SK-MEL-5 (cell line): Measurements from ENCODE around the gene NEK2. TPM values are rescaled to one million over a fixed set of nuclear protein-coding genes. Genes with fewer than 3 reads are reported as not detected.
"Not testable (repeated sequence)": the region's sequence is repeated elsewhere in the genome, so short reads cannot be mapped to it uniquely, and the experiment has no call there.

Experiments used
- DNase-seq: peaks from one replicate; pipeline ENCODE4 v3.0.0-alpha.2; 2016; ENCODE audit warnings: low read depth, low spot score
- in situ Hi-C: cut with HindIII; loops from 2 replicates; pipeline ENCODE4 v1.10.0; 2016; ENCODE audit warnings: low sequenced_read_pairs, high pct_unique_total_duplicates, low pct_unique_long_range_greater_than_20kb
- total RNA-seq: library from RNA; depleted of rRNA; stranded (reverse); fragments of >200 nt; shearing (Covaris generic); gene quantifications from 2 replicates; pipeline ENCODE4 v1.2.3, GENCODE V29; 2014

NEK2 gene
- total RNA-seq, 1 experiment from 2014 or later, result 25.5 TPM

DNA sequence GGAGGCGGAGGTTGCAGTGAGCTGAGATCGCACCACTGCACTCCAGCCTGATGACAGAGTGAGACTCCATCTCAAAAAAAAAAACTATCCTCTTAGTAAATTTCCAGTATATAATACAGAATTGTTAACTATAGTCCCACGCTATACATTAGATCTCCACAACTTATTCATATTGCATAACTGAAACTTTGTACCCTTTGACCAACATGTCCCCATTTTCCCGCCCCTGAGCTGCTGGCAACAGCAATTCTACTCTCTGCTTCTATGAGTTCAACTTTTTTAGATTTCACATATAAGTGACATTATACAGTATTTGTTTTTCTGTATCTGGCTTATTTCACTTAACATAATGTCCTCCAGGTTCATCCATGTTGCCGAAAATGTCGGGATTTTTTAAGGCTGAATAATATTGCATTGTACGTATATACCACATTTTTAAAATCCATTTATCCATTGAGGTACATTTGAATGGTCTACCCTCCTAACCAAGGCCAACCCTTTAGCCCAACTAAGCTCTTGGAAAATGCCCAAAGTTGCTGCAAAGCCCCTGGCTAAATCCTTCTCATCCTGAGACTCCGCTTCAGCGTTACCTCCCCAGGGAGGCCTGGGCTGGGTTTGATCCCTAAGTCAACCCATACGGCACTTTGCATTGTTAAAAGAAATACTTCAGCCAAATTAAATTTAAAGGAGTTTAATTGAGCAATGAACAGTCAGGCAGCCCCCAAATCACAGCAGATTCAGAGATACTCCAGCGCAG, 34.2 kb downstream of the NEK2 start:
- DNase-seq, result no peak
- in situ Hi-C loops, result no loop called here

DNA sequence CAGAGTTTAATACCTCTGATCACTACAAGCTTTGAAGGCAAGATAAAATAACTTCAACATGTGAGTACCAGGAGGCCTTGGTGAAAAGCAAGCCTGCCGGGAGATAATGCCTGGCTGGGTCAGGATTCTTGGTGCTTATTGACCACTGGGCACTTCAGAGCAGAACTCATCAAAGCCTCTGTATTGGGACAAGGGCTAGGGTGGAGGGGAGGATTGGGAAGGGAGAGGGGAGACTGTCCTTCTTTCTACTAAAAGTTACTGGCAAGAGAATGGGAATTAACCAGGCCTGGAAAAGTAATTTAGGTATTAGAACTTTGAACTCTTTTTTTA, 35.2 kb downstream of the NEK2 start:
- in situ Hi-C loops, result no loop called here

DNA sequence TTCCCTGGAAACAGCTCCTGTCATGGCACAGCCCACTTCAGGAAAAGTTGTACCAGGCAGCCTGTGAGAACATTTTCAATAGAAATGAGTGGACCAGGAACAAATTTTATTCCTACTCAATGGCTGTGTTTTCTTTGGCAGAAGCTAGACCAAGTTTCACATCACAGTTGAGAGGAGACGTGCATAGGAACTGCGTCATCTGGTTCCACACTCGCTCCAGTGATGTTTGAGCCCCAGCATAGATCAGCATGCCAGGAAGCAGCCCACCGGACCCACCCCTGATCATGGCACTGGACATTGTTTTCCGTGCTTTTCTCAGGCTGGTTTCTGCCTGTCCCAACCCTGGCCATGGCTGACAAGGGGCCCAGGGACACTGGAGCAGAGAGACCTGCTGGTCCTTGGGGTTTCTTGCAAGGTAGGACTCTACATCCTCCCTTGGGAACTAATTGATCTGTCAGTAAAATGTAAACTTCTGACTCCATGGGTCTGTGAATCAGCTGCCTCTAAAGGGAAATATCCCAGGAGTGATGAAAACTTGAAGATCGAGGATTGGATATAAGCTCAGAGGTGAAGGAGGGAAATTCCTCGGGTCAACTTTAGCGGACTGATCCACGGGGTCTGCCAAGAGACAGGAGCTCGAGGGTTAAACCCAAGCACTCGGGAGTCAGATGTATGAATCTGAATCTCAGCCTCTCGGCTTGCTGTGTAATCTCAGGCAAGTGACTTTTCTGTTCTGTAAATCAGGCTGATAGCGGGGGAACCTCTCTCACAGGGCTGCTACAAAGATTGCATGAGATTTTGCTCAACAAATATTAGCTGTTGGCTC, 35.7 kb downstream of the NEK2 start:
- in situ Hi-C loops, result no loop called here
- DNase-seq, result no peak

More for the DNA sequence above, 35.2 kb downstream of the NEK2 start:
- DNase-seq, result no peak

DNA sequence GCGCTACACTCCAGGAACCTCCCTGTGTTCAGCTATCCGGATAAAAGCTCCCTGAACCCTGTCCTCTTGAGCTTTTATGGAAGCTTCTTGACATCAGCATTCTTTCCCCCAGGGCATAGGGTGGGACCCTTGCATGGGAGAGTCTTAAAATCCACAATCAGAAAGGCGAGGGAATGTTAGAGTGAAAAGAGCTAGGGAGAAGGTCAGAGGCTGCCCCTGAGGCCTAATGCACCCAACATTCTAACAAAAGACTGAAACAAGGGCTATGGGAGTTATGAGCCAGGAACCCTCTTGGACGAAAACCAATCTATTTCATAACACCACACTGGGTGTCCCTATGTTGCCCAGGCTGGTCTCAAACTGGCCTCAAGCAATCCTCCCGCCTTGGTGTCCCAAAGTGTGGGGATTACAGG, 36.7 kb downstream of the NEK2 start:
- in situ Hi-C loops, result no loop called here
- DNase-seq, result no peak

DNA sequence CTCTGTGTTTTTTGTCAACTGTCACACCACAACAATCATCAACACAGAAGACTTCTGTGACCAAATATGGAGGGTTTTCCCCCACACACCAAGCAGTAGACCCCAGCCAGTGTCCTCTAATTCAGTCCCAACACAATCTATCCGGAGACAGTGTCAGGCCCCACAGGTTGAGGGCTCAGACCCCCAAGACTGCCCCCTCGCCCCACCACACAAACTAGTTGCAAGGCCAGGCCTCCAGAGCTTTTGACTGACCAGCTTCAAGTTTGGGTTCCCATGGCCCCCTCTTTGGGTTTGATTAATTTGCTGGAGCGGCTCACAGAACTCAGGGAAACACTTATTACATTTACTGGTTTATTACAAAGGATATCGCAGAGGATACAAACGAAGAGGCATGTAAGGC, 37.2 kb downstream of the NEK2 start:
- no peak for DNase-seq
- in situ Hi-C loops, result no loop called here

DNA sequence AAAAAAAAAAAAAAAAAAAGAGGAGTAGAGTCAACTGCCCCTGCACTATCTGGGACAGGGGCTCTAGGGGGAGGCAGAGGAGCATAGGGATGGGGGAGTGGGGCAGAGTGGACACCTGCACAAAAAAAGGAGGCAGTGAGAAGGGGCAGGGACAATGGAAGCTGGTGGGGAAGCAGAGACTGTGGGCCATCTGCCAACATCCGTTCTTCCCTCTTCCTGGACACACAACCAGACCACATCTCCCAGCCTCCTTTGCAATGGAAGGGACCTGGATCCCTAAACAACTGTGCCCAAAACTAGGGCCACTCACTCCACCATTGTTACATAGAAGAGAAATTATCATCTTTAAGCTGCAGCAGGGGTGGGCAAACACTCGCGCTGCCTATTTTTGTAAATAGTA, 38.4 kb downstream of the NEK2 start:
- in situ Hi-C loops, result no loop called here
- no peak for DNase-seq

DNA sequence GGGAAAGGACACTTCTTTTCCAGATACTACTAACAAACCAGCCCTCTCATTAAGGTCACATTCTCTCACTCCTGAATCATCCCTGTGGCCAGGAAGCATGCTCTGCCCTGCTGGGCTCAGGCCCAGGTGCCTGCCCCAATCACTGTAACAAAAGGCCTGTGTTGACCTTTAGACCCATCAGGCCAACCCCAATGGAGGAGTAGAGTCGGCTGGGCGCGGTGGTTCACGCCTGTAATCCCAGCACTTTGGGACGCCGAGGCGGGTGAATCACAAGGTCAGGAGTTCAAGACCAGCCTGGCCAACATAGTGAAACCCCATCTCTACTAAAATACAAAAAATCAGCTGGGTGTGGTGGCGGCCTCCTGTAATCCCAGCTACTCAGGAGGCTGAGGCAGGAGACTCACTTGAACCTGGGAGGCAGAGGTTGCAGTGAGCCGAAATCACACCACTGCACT, 38.8 kb downstream of the NEK2 start:
- DNase-seq, in situ Hi-C loops: not testable (repeated sequence)

DNA sequence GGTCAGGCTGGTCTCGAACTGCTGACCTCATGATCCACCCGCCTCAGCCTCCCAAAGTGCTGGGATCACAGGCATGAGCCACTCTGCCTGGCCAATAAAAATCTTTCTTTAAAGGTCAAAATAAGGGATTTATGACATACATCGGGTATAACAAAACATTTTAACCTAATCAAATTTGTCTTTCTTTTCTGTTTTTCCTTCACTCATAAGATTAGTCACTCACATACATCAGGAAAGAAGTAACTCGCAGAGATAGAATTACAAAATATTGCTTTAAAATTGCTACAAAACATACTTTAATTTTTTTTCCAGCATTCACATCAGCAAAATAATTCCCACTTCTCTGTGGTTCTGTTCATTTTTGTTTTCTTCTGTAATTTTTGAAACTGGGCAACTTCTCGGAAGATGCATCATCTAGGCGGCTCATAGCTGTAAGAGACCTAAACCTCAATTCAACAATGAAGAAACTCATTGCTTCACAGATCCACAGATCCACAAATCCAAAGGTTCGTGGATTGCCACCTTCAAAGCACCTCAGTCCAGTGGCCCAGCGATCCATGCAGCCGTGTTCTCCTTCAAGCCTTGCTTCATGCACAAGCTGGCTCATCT, 39.7 kb downstream of the NEK2 start:
- in situ Hi-C loops, result no loop called here
- no peak for DNase-seq

DNA sequence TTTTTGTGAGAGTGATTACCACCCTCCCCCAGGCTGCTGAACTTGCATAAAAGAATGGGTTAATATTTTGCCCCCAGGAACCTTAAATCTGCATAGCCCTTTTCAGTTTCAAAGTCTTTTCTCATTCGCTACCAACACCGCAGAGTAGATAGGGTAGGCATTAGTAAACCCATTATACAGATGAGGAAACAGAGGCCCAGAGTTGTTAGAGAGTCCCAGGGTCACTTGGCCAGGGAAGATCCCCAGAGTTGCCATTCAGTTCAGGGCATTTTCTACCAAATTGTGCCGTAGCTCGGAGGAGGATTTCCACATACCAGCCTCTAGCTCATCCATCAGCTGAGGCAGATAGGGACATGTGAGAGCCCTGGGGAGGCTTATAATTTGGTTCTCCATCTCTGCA, 40.5 kb downstream of the NEK2 start:
- DNase-seq, result no peak

DNA sequence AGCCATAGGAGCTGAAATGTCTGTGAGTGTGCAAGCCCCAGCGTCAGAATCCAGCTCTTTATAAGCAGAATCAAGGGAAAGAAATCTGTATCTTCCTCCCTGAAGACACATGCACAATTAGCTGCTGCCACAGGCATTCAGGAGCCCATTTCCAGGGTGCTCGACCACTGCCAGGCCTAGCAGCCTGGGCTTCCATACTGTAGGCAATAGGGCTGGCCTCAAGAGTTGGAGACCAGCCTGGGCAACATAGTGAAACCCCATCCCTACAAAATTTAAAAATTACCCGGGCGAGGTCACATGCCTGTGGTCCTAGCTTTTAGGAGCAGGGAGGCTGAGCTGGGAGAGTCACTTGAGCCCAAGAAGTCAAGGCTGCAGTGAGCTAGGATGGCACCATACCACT, 41.0 kb downstream of the NEK2 start:
- DNase-seq, result no peak
- in situ Hi-C loops, result no loop called here

More for the DNA sequence above, 40.5 kb downstream of the NEK2 start:
- in situ Hi-C loops, result no loop called here

DNA sequence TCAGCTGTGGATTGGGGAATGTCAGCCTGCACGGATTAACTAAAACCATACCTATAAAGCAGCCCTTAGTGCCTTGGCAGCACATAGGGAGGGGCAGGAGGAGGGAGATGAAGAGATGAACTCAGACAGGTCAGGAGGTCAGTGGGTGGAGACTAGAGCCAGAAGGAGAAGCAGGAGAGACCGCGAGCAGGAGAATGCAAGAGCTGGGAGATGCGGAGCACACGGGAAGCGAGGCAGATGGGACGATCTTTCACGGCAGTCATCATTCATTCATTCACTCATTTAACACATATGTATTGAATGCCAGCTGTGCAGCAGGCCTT, 41.9 kb downstream of the NEK2 start:
- in situ Hi-C loops, result no loop called here
- DNase-seq, result no peak

DNA sequence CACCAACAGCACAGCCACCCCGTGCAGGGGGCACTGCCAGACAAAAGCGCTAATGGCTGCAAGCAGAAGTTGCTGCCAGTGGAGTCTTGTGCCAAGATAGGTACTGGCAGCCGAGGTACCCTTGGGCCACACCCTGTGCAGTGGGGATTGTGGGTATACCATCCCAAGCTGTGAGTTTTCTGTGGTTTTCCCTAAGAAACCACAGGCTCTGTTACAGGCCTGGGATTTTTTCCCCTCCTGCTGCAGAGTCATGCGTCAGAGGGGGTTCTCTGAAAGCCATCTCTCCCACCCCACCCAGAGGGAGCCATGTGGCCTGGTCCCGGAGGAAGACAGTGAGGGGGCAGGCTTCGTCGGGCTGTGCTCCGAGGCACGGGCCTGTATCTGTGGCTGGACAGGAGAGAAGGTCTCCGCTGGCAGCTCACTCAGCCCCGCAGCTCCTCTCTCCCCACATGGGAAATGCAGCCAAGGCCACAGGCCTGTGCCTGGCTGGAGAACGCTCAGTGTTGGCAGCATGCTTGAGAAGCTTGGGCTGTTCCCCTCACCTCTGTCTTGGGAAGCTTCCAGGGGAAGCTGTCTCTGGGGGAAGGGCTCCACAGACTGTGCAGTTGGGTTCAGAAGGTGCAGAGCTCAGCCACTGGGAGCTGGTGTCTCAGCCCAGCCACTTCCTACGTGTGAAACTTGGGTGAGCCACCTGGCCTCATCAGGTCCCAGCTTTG, 42.5 kb downstream of the NEK2 start:
- DNase-seq, result no peak
- in situ Hi-C loops, result no loop called here

DNA sequence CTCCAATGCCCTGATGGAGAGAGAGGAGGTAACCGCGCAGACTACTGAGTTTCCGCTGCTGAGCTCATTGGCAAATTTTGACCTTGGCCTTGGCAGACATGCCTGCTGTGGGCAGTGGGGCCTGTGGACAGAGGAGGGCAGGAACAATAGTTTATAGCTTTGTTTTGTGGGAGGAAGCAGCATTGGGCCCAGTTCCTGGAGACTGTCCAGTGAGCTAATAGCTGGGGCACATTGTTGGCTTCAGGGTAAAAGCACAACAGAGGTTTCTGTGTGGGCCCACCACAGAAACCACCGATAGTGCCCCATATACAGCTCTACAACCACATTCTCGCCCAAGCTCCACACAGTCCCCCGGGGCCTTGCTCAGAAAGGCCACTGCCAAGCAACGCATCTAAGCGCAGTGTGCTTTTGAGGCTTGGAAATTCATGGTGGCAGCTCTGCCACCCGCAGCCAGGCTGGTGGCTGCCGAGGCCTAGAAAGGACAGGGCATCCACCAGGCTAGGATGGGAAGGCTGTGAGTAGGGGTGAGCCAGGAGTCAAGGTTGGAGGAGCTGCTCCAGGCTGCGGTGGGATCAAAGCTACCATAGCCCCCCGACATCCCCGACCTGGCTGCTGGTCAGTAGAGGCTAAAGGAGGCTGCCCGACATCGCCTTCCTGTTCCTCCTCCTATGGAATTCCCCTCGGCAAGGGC, 43.2 kb downstream of the NEK2 start:
- DNase-seq, result peak; percentile 62
- in situ Hi-C loops, result no loop called here

DNA sequence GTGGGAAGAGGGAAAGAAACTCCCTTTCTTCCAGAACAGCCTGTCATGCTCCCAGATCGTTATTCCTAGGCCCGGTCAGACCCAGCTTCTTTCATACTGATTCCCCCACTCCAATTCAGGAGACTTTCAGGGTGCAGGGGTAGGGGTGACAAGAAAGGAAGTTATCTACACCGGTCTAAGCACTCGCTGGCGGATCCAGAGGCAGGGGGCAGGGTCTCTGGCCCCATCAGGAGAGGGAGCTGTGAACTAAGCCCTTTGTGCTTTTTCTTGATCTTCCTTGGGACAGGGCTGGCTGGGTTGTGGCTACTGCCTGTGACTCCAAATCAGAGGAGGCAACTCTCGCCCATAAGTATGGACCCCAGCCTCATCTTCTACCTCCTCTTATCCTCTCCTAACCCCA, 44.3 kb downstream of the NEK2 start:
- in situ Hi-C loops, result no loop called here
- DNase-seq, result no peak

DNA sequence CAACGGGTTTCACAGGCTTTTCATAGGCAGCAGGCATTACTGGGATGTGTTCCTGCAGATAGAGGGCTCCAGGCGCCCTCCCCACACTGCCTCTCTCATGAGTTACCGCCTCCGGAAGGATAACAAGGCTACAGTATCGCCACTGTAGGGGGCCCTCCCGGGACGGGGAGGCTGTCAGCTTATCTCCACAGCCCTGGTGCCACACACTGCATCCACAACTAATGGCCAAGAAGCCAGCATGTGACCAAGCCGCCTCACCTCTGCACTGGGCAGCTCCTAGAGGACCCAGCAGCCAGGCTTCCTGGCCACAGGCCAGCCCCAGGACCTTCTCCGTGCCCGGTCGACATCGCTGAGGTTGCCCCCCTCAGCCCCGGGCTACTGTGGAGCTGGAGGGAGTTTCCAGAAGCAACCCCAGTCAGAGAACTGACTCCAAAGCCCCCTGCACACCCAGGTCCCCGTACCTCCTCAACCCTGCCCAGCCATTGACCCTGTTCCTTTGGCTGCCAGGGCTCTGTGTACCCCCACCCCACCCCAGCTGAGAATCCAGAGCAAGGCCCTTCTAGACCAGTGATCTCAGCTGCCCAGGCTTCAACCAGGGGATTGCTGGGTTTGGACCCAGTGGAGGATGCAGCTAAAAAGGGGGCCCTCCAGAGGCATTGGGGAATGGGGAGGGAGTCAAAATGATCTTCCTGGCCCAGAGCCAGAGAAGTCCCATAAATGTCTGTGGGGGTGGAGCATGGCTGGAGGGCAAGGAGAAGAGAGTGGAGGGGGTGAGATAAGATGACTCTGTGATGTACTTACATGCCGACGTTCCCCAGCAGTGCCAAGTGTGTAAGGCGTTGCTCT, 45.0 kb downstream of the NEK2 start:
- DNase-seq, result peak; percentile 22
- in situ Hi-C loops, result no loop called here

DNA sequence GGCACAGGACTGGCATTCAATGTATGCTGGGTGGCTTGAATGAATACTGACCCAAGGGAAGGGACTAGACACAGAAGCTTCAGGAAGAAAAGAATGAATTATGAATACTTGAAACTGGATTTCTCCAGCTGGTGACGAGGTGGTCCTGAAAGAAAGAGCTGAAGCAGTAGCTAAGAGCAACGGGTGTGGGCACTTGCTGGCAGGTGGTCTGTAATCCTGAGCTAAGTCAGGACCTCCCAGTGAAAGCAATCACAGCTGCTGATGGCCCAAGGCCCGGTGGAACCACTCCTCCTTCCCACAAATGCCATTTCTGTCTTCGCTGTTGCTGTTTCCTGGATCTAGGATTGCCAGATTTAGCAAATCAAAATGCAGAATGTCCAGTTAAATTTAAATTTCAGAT, 47.0 kb downstream of the NEK2 start:
- no peak for DNase-seq
- in situ Hi-C loops, result no loop called here

DNA sequence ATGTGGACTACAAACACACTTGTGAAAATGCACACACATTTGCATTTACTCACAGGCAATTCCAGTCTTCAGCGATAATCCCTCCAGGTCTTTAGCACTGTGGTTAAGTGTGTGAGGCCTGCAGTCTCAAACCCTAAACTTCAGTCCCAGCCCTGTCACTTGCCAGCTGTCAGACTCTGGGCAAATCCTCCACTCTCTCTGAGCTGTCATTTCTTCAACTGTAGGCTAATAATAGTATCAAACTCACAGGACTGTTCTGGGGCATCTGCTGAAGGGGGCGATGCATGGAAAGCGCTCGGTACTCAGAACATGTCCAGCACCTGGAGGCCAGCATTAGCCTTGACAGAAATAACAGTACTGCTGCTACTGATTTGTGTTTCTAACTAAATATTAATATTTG, 48.2 kb downstream of the NEK2 start:
- in situ Hi-C loops, result no loop called here
- no peak for DNase-seq
